ENCODE results near the gene AOX1.
A peak's percentile ranks its signal among the peaks of the same experiment; 100 is the strongest.

Gene AOX1

GRCh38 chr2:200703127-200703925, 117.5 kb downstream of the AOX1 start:
- Histone ChIP-seq H3K4me1 (ENCODE audit: low read length) (peaks cover 12% of the 10 kb centered on the region), H3K9me3 (replicated peaks; ENCODE audit: insufficient read depth, low read length) (no peaks in the 10 kb centered on the region), H3K27me3 (replicated peaks; ENCODE audit: insufficient read depth, low read length) (no peaks in the 10 kb centered on the region), H3K79me2 (ENCODE audit: low read length) (no peaks in the 10 kb centered on the region), H4K20me1 (ENCODE audit: insufficient read depth, low read length) (no peaks in the 10 kb centered on the region), H3K9me2 (replicated peaks; ENCODE audit: insufficient read depth, low read length) (no peaks in the 10 kb centered on the region), H3K9ac (ENCODE audit: low read length) (peak overlapping the region; percentile 2; the same call in 1 of the 2 replicates), H2AFZ (ENCODE audit: low read length) (peak overlapping the region; percentile 60), H3K36me3 (replicated peaks; ENCODE audit: insufficient read depth, low read length) (no peaks in the 10 kb centered on the region), H3K4me2 (ENCODE audit: low read depth, low read length) (peak overlapping the region; percentile 71), H3K4me3 (ENCODE audit: low read length) (peak overlapping the region; percentile 9), H3K27ac (ENCODE audit: low read length) (peak overlapping the region; percentile 2; the same call in 1 of the 2 replicates), H3F3A (ENCODE audit: insufficient read depth, low read length) (0 out of 2 replicates have a peak, but pooled peaks cover 4% of the 10 kb centered on the region)
- TF ChIP-seq EZH2phosphoT487 (IDR thresholded peaks at IDR 0.05; ENCODE audit: low read length) (no peak), EZH2 (optimal IDR thresholded peaks at IDR 0.05; ENCODE audit: low read depth, low read length) (no peak)
- TF ChIP-seq, protein P1, sequence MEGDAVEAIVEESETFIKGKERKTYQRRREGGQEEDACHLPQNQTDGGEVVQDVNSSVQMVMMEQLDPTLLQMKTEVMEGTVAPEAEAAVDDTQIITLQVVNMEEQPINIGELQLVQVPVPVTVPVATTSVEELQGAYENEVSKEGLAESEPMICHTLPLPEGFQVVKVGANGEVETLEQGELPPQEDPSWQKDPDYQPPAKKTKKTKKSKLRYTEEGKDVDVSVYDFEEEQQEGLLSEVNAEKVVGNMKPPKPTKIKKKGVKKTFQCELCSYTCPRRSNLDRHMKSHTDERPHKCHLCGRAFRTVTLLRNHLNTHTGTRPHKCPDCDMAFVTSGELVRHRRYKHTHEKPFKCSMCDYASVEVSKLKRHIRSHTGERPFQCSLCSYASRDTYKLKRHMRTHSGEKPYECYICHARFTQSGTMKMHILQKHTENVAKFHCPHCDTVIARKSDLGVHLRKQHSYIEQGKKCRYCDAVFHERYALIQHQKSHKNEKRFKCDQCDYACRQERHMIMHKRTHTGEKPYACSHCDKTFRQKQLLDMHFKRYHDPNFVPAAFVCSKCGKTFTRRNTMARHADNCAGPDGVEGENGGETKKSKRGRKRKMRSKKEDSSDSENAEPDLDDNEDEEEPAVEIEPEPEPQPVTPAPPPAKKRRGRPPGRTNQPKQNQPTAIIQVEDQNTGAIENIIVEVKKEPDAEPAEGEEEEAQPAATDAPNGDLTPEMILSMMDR (IDR thresholded peaks at IDR 0.05; ENCODE audit: low read length): peak; percentile 47
- DNase-seq: peak; percentile 78

DNA sequence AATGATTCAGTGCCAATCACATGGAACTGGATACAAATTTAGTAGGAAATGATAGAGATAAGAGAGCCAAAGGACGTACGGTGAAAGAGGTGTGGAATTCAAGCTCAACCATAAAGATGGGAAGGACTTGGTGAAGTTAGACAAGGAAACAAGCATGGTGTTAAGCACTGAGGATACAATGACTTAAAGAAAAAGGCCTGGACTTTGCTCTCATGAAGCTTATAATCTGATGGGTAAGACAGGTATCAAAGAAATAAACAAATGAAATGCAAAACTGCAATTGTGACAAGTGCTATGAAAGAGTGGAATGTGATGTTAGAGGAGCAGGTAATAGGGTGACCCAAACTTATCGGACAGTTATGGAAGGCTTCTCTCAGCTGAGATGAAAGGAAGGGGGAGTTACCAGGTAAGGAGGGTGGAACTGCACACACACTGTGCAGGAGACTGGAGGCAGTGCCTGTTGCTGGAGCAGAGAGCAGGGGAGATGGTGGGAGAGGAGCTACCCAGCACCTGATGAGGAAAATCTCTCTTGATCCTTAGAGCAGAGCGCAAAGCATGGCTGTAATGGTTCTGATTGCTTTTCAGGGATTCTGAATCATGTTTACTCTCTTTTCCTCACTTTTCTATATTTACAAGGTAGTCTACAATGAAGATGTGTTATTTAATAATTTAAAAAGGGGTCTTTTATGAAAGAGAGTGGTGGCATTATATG, 118.3 kb downstream of the AOX1 start:
- Histone ChIP-seq H3K79me2 (ENCODE audit: low read length) (no peaks in the 10 kb centered on the region), H2AFZ (ENCODE audit: low read length) (no peak overlapping the region), H3K9ac (ENCODE audit: low read length) (no peak overlapping the region), H3F3A (ENCODE audit: insufficient read depth, low read length) (0 out of 2 replicates have a peak, but pooled peaks cover 4% of the 10 kb centered on the region), H3K4me1 (ENCODE audit: low read length) (peaks cover 12% of the 10 kb centered on the region), H3K36me3 (replicated peaks; ENCODE audit: insufficient read depth, low read length) (no peaks in the 10 kb centered on the region), H3K9me3 (replicated peaks; ENCODE audit: insufficient read depth, low read length) (no peaks in the 10 kb centered on the region), H3K27ac (ENCODE audit: low read length) (no peak overlapping the region), H3K9me2 (replicated peaks; ENCODE audit: insufficient read depth, low read length) (no peaks in the 10 kb centered on the region), H4K20me1 (ENCODE audit: insufficient read depth, low read length) (no peaks in the 10 kb centered on the region), H3K4me2 (ENCODE audit: low read depth, low read length) (no peak overlapping the region), H3K4me3 (ENCODE audit: low read length) (no peak overlapping the region), H3K27me3 (replicated peaks; ENCODE audit: insufficient read depth, low read length) (no peaks in the 10 kb centered on the region)
- DNase-seq: no peak
- TF ChIP-seq EZH2 (optimal IDR thresholded peaks at IDR 0.05; ENCODE audit: low read depth, low read length) (no peak), EZH2phosphoT487 (IDR thresholded peaks at IDR 0.05; ENCODE audit: low read length) (no peak)
- TF ChIP-seq, protein P1 (IDR thresholded peaks at IDR 0.05; ENCODE audit: low read length): no peak

GRCh38 chr2:200705305-200706041, 119.7 kb downstream of the AOX1 start:
- Histone ChIP-seq H3K9me2 (replicated peaks; ENCODE audit: insufficient read depth, low read length) (no peaks in the 10 kb centered on the region), H3F3A (ENCODE audit: insufficient read depth, low read length) (0 out of 2 replicates have a peak, but pooled peaks cover 4% of the 10 kb centered on the region), H3K27ac (ENCODE audit: low read length) (no peak overlapping the region), H3K4me3 (ENCODE audit: low read length) (no peak overlapping the region), H3K4me2 (ENCODE audit: low read depth, low read length) (no peak overlapping the region), H4K20me1 (ENCODE audit: insufficient read depth, low read length) (no peaks in the 10 kb centered on the region), H3K36me3 (replicated peaks; ENCODE audit: insufficient read depth, low read length) (no peaks in the 10 kb centered on the region), H3K9me3 (replicated peaks; ENCODE audit: insufficient read depth, low read length) (no peaks in the 10 kb centered on the region), H3K9ac (ENCODE audit: low read length) (no peak overlapping the region), H3K4me1 (ENCODE audit: low read length) (peaks cover 12% of the 10 kb centered on the region), H3K79me2 (ENCODE audit: low read length) (no peaks in the 10 kb centered on the region), H2AFZ (ENCODE audit: low read length) (no peak overlapping the region), H3K27me3 (replicated peaks; ENCODE audit: insufficient read depth, low read length) (no peaks in the 10 kb centered on the region)
- DNase-seq: no peak
- TF ChIP-seq EZH2 (optimal IDR thresholded peaks at IDR 0.05; ENCODE audit: low read depth, low read length) (no peak), EZH2phosphoT487 (IDR thresholded peaks at IDR 0.05; ENCODE audit: low read length) (no peak)
- TF ChIP-seq, protein P1 (IDR thresholded peaks at IDR 0.05; ENCODE audit: low read length): no peak

All from MM.1S (cell line).